Spleen (tissue), 7 donors: ENCODE data around the gene KLHL22.

Source experiments
- CTCF ChIP-seq, 11 experiments: fragments of 200-600 bp in 7 of 11; fragments of 450-650 bp in 4 of 11; sonication (generic) in 4 of 11; IDR thresholded peaks in 8 of 11; conservative IDR thresholded peaks in 3 of 11; 1 replicate in 7 of 11; 2 replicates in 4 of 11; pipeline versions ENCODE4 v1.4.0 to v1.8.0; 2016 to 2021; ENCODE audit warnings: antibody characterized with exemption in 11 of 11, inconsistent platforms in 4 of 11, mild to moderate bottlenecking in 1 of 11
- POLR2A ChIP-seq, 3 donors: fragments of 450-650 bp; IDR thresholded peaks; one replicate each; pipeline ENCODE4 v1.5.1; 2017; ENCODE audit warnings: antibody characterized with exemption in 3 of 3, mild to moderate bottlenecking in 1 of 3
- donor health status: DM: no; HTN: no; CAD: no; lungs with moderate emphysema.
- donor health status: DM: no; HTN: no; CAD: no.
- donor health status: DM: no; HTN: no; CAD: no.

DNA sequence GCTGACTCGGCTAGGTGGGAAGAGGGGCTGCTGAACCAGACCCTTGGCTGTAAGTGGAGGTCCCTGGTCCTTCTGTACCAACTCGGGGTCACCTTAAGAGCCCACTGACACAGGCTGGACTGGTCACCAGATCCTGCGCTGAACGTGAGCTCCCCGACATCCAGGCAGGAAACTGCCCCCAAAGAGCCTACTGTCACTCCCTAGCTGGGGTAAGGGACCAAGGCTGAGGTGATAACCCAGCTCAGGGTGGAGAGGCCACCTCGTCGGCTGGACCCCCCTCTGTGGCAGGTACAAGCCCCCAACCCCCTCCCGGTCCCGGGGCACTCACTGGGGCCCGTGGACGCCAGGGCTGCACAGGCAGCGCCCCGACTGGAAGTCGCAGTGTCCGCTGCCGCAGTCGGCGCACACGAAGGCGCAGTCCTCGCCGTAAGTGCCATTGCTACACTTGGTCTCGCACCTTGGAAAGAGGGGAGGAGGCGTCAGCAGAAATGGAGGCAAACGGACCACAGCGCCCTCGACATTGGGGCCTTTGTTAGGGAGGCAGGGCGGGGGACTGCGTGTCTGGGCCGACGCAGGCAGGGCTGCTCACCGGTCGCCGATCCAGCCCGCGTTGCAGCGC is 65.4 kb downstream of the KLHL22 start:
- no peak for TF ChIP-seq CTCF (IDR thresholded peaks at IDR 0.05 in 8 of 11, conservative IDR thresholded peaks at IDR 0.05 in 3 of 11)
- TF ChIP-seq POLR2A (IDR thresholded peaks at IDR 0.05): no peak
